ENCODE data around the gene CXorf58.
A peak's percentile ranks its signal among the peaks of the same experiment; 100 is the strongest.
"Not testable (repeated sequence)": the region's sequence is repeated elsewhere in the genome, so short reads cannot be mapped to it uniquely, and the experiment has no call there.

The CXorf58 gene

GRCh38 chrX:23907498-23908218 is at the start of gene CXorf58, which contains the start of gene APOO:
CXorf58 (plus strand) TSS chrX:23908006; CDS start chrX:23910303, 2,297 bp downstream.
APOO (minus strand) TSS chrX:23907938; CDS start chrX:23907702, 236 bp downstream.
- peak; percentile 80 to 82 for DNase-seq (ENCODE audit: low read depth in 1 of 2, low spot score in 1 of 2)

- DNase-seq (ENCODE audit: low read depth in 1 of 2, low spot score in 1 of 2) = not testable (repeated sequence)
Measured at GRCh38 chrX:23859238-23859637, 48.6 kb upstream of the CXorf58 start.

DNA sequence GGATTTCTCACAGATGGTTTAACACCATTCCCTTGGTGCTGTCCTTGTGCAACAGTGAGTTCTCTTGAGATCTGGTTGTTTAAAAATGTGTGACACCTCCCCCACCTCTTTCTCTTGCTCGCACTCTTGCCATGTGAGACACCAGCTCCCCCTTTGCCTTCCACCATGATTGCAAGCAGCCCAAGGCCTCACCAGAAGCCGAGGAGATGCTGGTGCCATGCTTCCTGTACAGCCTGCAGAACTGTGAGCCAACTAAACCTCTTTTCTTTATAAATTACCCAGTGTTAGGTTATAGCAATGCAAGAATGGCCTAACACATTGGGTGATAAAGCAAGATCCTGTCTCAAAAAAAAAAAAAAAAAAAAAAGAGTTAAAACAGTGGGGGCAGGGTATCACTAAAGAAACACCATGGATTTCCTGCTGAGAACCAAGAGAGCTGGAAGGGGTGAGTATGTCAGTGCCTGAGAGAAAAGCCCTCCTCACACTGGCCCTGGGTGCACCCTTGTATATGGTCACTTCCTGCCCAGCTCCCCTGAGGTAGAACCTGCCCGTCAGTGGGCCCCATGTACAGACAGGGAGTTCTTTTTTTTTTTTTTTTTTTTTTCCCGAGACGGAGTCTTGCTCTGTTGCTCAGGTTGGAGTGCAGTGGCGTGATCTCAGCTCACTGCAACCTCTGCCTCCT is 46.5 kb upstream of the CXorf58 start:
- DNase-seq (ENCODE audit: low read depth in 1 of 2, low spot score in 1 of 2) = no peak

- not testable (repeated sequence) for DNase-seq (ENCODE audit: low read depth in 1 of 2, low spot score in 1 of 2)
Measured at GRCh38 chrX:23861952-23862351, 45.9 kb upstream of the CXorf58 start.

- no peak for DNase-seq (ENCODE audit: low read depth in 1 of 2, low spot score in 1 of 2)
Measured at GRCh38 chrX:23864742-23865326, 43.0 kb upstream of the CXorf58 start.

- DNase-seq (ENCODE audit: low read depth in 1 of 2, low spot score in 1 of 2) = no peak
Measured at GRCh38 chrX:23870041-23870440, 37.8 kb upstream of the CXorf58 start.

DNA sequence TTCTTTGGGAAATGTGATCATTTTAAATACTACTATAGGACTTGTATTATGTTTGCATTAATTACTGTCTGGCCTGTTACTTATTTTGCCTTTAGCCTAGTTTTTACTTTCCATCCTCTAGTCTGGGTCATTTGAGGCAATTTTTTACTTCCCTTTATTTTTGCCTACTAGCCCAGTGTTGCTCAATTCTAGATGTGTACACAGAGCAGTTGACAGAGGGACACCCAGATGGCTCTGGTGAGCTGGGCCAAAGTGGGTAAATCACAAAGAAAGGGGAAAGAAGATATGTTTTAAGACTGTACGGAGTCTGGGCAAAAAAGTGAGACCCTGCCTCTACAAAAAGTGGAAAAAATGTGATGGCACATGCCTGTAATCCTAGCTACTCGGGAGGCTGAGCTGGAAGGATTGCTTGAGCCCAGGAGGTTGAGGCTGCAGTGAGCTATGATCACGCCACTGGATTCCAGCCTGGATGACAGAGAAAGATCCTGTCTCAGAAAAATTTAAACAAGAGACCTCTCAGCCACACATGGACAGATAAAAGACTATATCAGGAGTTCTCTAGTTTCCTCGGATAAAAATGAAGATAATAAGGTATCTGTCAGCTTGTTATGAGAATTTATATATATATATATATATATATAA is 35.8 kb upstream of the CXorf58 start:
- DNase-seq (ENCODE audit: low read depth in 1 of 2, low spot score in 1 of 2) = no peak

DNA sequence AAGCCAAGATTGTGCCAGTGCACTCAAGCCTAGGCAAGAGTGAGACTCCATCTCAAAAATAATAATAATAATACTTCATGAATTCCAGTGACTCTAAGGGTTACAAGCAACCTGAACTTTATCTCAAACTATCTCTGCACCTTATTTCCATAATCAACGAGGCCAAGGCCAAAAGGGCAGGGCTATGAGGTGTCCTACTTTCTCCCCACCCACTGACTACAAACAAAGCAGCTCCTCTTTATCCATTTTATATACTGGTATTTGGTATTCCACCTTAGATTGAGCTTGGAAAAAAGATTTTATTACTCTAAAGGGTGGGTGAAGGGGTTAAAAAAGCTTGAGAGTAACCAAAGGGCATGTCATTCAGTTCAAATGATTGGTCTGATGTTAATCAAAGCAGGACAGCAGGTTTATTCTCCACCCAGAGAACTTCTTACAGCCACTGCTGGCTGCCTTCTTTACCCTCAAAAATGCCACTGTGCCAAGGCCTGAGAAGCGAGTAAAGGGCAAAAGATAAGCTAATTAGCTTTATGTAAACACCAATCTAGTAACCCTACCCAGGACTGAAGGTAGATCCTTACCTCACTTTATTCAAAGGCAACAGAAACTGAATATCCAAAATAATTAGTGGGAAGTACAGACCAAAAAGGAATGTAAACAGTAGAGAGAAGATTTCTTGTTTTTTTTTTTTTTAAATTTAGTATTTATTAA is 28.3 kb upstream of the CXorf58 start:
- no peak for DNase-seq (ENCODE audit: low read depth in 1 of 2, low spot score in 1 of 2)

- no peak for DNase-seq (ENCODE audit: low read depth in 1 of 2, low spot score in 1 of 2)
Measured at GRCh38 chrX:23883737-23884354, 24.0 kb upstream of the CXorf58 start.

DNA sequence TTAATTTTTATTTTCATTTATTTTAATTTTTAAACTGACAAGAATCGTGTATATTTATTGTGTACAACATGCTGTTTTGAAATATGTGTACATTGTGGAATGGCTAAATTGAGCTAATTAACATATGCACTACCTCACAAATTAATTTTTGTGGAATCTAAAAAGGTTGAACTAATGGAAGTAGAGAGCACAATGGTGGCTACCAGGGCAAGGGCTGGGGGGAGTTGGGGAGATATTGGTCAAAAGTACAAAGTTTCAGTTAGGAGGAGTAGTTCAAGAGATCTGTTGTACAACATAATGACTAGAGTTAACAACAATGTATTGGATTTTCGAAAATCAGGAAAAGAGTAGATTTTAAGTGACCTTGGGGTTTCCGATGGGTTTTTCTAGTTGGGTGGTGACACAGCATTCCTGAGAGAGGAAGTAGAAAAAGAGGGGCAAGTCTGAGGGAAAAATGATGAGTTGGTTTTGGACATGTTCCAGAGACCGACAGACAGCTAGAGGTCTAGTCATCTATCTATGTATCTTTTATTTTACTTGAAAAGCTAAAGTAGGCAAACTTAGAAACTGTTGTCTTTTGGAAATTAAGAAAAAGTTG is 23.3 kb upstream of the CXorf58 start:
- DNase-seq (ENCODE audit: low read depth in 1 of 2, low spot score in 1 of 2) = no peak

DNA sequence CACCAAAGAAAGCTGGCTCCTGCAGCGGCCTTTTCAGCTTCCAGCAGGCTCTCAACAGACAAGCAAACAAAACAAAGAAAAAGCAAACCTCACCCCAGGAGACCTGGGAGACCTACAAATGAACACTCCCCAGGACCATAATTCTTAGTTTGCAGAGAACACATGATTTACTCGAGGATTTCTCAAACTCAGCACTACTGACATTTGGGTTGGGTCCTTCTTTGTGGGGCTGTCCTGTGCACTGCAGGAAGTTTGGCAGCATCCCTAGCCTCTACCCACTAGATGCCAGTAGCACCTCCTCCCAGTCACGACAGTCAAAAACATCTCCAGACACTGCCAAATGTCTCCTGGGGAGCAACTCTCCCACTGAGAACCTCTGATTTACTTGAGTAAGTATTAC is 22.0 kb upstream of the CXorf58 start:
- no peak for DNase-seq (ENCODE audit: low read depth in 1 of 2, low spot score in 1 of 2)

DNA sequence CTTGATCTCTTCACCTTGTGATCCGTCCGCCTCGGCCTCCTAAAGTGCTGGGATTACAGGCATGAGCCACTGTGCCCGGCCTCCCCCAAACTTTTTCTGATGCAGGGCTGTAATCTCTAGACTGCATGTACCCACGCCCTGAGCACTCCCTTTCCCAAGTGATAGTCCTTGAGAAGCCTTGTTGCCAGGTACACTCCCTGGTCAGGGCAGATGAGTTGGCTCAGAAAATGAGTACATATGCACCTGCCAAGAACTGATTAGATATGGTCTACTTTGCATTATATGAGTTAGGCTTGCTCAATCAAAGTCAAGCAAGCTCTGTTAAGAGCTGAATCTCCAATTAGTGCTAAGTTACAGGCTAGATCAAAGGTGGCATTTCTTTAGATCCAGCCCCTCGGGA is 20.4 kb upstream of the CXorf58 start:
- DNase-seq (ENCODE audit: low read depth in 1 of 2, low spot score in 1 of 2) = no peak

DNA sequence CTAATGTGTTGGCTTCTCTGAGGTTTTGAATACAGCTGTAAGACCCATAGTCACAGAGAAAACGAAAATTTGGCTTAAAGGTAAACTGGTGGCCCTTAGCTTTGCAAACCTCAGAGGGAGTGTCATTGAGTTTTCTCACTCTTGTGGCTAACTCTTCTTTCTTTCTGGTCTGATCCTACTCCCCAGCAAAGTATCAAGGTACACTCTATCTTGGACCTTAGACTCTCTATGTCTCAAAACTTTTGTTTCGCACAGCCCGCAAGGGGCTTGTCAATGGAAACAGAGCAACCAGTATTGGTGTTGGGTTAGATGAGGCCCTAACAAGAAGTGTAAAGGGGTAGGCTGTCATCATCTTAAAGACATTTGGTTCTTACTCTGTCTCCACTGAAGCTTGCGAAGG is 19.9 kb upstream of the CXorf58 start:
- DNase-seq (ENCODE audit: low read depth in 1 of 2, low spot score in 1 of 2) = no peak

GRCh38 chrX:23888887-23889501 is 18.8 kb upstream of the CXorf58 start:
- no peak for DNase-seq (ENCODE audit: low read depth in 1 of 2, low spot score in 1 of 2)

DNA sequence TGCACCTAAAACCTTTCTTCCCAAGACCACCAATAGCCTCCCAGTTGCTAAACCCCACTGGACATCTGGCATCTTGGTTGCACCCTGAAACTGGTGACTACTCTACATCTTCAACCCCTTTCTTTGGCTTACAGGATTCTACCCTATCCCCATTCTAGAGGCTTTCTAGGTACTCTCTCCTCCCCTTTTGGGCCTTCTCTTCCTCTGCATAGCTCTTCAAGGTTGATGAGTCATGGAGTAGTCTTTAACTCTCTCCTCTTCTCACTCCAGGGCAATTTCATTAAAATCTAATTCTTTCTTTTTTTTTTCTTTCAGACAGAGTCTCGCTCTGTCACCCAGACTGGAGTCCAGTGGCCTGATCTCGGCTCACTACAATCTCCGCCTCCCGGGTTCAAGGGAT is 16.9 kb upstream of the CXorf58 start:
- no peak for DNase-seq (ENCODE audit: low read depth in 1 of 2, low spot score in 1 of 2)

- DNase-seq (ENCODE audit: low read depth in 1 of 2, low spot score in 1 of 2) = not testable (repeated sequence)
Measured at GRCh38 chrX:23894993-23895392, 12.8 kb upstream of the CXorf58 start.

GRCh38 chrX:23896539-23896938 is 11.3 kb upstream of the CXorf58 start:
- not testable (repeated sequence) for DNase-seq (ENCODE audit: low read depth in 1 of 2, low spot score in 1 of 2)

DNA sequence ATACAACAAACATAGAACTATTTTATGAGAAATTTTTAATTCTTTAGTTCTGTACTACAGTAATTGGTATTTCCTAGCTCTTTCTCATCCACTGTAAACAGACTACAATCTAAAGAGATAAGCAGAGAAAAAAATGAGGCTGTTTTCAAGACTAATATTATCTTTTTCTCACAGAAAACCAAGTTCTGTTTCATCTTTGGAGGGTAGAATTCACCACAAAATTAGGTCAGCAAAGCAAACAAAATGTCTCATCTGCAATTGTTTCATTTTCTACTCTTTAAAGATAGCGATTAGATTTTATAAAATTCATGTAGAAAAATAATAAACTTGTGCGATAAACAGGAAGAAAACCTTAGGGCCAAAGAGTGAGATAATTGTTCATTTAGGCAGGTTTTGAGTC is 10.8 kb upstream of the CXorf58 start:
- DNase-seq (ENCODE audit: low read depth in 1 of 2, low spot score in 1 of 2) = no peak

DNA sequence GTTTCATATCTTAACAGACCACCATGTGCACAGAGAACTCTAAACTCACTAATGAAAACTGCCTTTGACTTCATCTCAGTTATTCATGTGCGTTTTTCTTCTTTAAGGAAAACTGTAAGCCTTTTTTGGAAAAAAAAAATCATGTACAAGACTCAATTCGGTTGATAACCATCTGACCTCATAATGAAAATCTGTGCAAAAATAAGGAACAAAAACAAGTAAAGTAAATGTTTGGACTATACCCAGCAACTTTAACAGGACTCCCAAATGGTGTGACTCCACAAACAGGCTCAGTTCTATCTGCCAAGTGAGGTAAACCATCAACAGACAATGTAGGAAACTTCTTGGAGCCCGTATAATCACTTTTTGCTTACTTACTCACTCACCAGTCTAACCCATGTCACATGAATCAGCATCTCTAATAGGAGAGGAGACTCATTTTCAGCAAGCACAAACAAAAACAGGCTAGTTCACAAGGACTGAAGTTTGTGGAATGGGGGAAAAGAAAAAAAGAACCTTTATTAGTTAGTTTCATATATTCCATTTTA is 9.3 kb upstream of the CXorf58 start:
- DNase-seq (ENCODE audit: low read depth in 1 of 2, low spot score in 1 of 2) = no peak

Data from stimulated activated CD4-positive, alpha-beta T cell treated with anti-CD3 and anti-CD28 coated beads, Interleukin-15, amount 100 ng/mL, for 1 hour (primary cell).